Lung (tissue), 12 donors: ENCODE results near the gene PLB1. TPM values are rescaled to one million over a fixed set of nuclear protein-coding genes. Genes with fewer than 3 reads are reported as not detected.

Experiments used
- ATAC-seq: fragments of 200-7000 bp; cut with Tn5 transposase; one replicate; pipeline ENCODE4 v1.9.1; 2020; ENCODE audit warnings: moderate number of reproducible peaks; ENCODE audit not compliant: insufficient read depth, low FRiP score
- DNase-seq, 3 donors: peaks; one replicate each; pipeline ENCODE4 v3.0.0-alpha.2; 2013 to 2017
- H3K27ac ChIP-seq, 2 donors: one replicate each; pipeline ENCODE4 v1.5.1; 2013; ENCODE audit warnings: mild to moderate bottlenecking in 2 of 2, moderate library complexity in 2 of 2, control low read depth in 1 of 2, inconsistent platforms in 1 of 2, low read depth in 1 of 2, low read length in 1 of 2
- H3K27me3 ChIP-seq, 3 donors: one replicate each; pipeline ENCODE4 v1.5.1; 2013; ENCODE audit warnings: low read length in 2 of 3; ENCODE audit not compliant: control insufficient read depth in 3 of 3, insufficient read depth in 3 of 3
- H3K36me3 ChIP-seq, 4 donors: one replicate each; pipeline ENCODE4 v1.5.1; 2013; ENCODE audit warnings: low read length in 4 of 4, mild to moderate bottlenecking in 1 of 4, moderate library complexity in 1 of 4; ENCODE audit not compliant: control insufficient read depth in 4 of 4, insufficient read depth in 4 of 4
- H3K4me1 ChIP-seq, 5 donors: one replicate each; pipeline ENCODE4 v1.5.1; 2013; ENCODE audit warnings: low read length in 5 of 5, mild to moderate bottlenecking in 2 of 5, moderate library complexity in 1 of 5; ENCODE audit not compliant: control insufficient read depth in 5 of 5, insufficient read depth in 5 of 5
- H3K4me3 ChIP-seq: one replicate; pipeline ENCODE4 v1.5.1; 2013; ENCODE audit warnings: mild to moderate bottlenecking, control low read depth, moderate library complexity
- H3K9ac ChIP-seq, 2 donors: one replicate each; pipeline ENCODE4 v1.5.1; 2013; ENCODE audit warnings: low read length in 2 of 2, control low read depth in 1 of 2; ENCODE audit not compliant: insufficient read depth in 1 of 2
- H3K9me3 ChIP-seq, 4 donors: one replicate each; pipeline ENCODE4 v1.5.1; 2013; ENCODE audit warnings: low read length in 3 of 4, mild to moderate bottlenecking in 1 of 4, moderate library complexity in 1 of 4; ENCODE audit not compliant: control insufficient read depth in 4 of 4, insufficient read depth in 3 of 4
- WGBS, 2 donors: extraction: QIAGEN DNeasy Blood & Tissue Kit; methylation state at CpG; one replicate each; pipeline ENCODE4 v1.1.7; 2013; 5-methylcytosine and 5-hydroxymethylcytosine counted together
- polyA plus RNA-seq, 2 donors: library from polyadenylated mRNA; stranded (reverse); fragments of 200-250 nt; gene quantifications; one replicate each; pipeline ENCODE4 v1.2.1, GENCODE V29; 2013
- total RNA-seq, 2 donors: library from RNA; depleted of rRNA in 1 of 2; stranded (reverse); fragments of >200 nt in 1 of 2; gene quantifications; one replicate each; pipeline ENCODE4 v1.2.1, GENCODE V29; 2014 to 2021
- TF ChIP-seq, protein P1 (sequence below): IDR thresholded peaks from 2 replicates; pipeline ENCODE4 v1.5.1; 2012; ENCODE audit warnings: mild to moderate bottlenecking; ENCODE audit errors: control extremely low read depth, extremely low read depth
- donor health status: control.
- donor health status: control.
- donor health status: Bipolar disorder and iron deficiency.
- donor health status: healthy.
- donor health status: DM: yes; HTN: yes; CAD: no.

The PLB1 gene
- total and polyA plus RNA-seq, 4 donors: 1.0 to 10.3 (median 6.7) TPM

- DNase-seq: no peak
- H3K27me3 ChIP-seq: no peaks in the 10 kb centered on the region
- H3K36me3 ChIP-seq: no peaks in the 10 kb centered on the region
- peaks cover 0 to 3% (median 0%) of the 10 kb centered on the region in 4 donors for H3K9me3 ChIP-seq
- no peak overlapping the region for H3K27ac ChIP-seq
- WGBS, 2 donors: 91% methylated on average over 5 of the region's 5 CpGs
- H3K4me3 ChIP-seq: no peak overlapping the region
- H3K9ac ChIP-seq: no peak overlapping the region
- TF ChIP-seq, protein P1, sequence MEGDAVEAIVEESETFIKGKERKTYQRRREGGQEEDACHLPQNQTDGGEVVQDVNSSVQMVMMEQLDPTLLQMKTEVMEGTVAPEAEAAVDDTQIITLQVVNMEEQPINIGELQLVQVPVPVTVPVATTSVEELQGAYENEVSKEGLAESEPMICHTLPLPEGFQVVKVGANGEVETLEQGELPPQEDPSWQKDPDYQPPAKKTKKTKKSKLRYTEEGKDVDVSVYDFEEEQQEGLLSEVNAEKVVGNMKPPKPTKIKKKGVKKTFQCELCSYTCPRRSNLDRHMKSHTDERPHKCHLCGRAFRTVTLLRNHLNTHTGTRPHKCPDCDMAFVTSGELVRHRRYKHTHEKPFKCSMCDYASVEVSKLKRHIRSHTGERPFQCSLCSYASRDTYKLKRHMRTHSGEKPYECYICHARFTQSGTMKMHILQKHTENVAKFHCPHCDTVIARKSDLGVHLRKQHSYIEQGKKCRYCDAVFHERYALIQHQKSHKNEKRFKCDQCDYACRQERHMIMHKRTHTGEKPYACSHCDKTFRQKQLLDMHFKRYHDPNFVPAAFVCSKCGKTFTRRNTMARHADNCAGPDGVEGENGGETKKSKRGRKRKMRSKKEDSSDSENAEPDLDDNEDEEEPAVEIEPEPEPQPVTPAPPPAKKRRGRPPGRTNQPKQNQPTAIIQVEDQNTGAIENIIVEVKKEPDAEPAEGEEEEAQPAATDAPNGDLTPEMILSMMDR: no peak
- H3K4me1 ChIP-seq: peaks cover 0 to 5% (median 3%) of the 10 kb centered on the region in 5 donors
- ATAC-seq: no peak
Observed at GRCh38 chr2:28676152-28676835, 180.4 kb downstream of the PLB1 start.

- TF ChIP-seq, protein P1: no peak
- no peak overlapping the region for H3K27ac ChIP-seq
- no peak overlapping the region for H3K9ac ChIP-seq
- no peaks in the 10 kb centered on the region for H3K36me3 ChIP-seq
- no peak for DNase-seq
- no peaks in the 10 kb centered on the region for H3K9me3 ChIP-seq
- 91 to 92% methylated on average over 11 of the region's 11 CpGs for WGBS, 2 donors
- peaks cover 4 to 12% (median 7%) of the 10 kb centered on the region in 5 donors for H3K4me1 ChIP-seq
- no peak for ATAC-seq
- no peaks in the 10 kb centered on the region for H3K27me3 ChIP-seq
- no peak overlapping the region for H3K4me3 ChIP-seq
Observed at GRCh38 chr2:28678175-28678855, 182.5 kb downstream of the PLB1 start.

- Histone ChIP-seq H3K4me1 (peaks cover 4 to 18% (median 11%) of the 10 kb centered on the region in 5 donors), H3K36me3 (no peaks in the 10 kb centered on the region), H3K4me3 (no peak overlapping the region), H3K9ac (no peak overlapping the region), H3K27ac (no peak overlapping the region), H3K9me3 (no peaks in the 10 kb centered on the region), H3K27me3 (no peaks in the 10 kb centered on the region)
- TF ChIP-seq, protein P1: no peak
- no peak for ATAC-seq
- WGBS, 2 donors: 92 to 100% methylated on average over 1 of the region's 1 CpG
- no peak for DNase-seq
Observed at GRCh38 chr2:28678944-28679343, 183.1 kb downstream of the PLB1 start.
